PC-9 (cell line): Measurements from ENCODE around the gene FBXL13. TPM values are rescaled to one million over a fixed set of nuclear protein-coding genes. Genes with fewer than 3 reads are reported as not detected.

ENCODE experiments used
- BruUV-seq: library from RNA; stranded (reverse); fragments of 400-500 nt; replicated peaks from 2 replicates; lab custom pipeline; 2021; lab: Mats Ljungman, UMichigan
- CTCF ChIA-PET: fragments of 300-600 bp; sonication (Branson Sonifier 250); formaldehyde crosslinking; loops from one replicate; lab custom pipeline; 2022; ENCODE audit warnings: antibody characterized with exemption; lab: Charles Lee
- POLR2A ChIA-PET: fragments of 300-600 bp; sonication (Branson Sonifier 250); formaldehyde crosslinking; loops from one replicate; lab custom pipeline; 2022; ENCODE audit warnings: antibody characterized with exemption; ENCODE audit not compliant: unreplicated experiment; lab: Charles Lee
- DNase-seq, 2 experiments: peaks; one replicate each; pipeline versions ENCODE4 v3.0.0 to v3.0.0-alpha.2; 2015 to 2022; ENCODE audit warnings: mixed read lengths in 1 of 2
- H2AFZ ChIP-seq: fragments of 200-600 bp; sonication (generic); 2 replicates; pipeline ENCODE4 v1.8.1; 2017; ENCODE audit warnings: antibody characterized with exemption
- H3F3A ChIP-seq: fragments of 200-600 bp; sonication (generic); 2 replicates; pipeline ENCODE4 v1.8.1; 2017; ENCODE audit warnings: antibody characterized with exemption, mild to moderate bottlenecking, low read depth; ENCODE audit not compliant: insufficient read depth
- H3K27ac ChIP-seq: fragments of 200-600 bp; sonication (generic); 2 replicates; pipeline ENCODE4 v1.6.1; 2016; ENCODE audit warnings: mixed run types
- H3K27me3 ChIP-seq: fragments of 200-600 bp; sonication (generic); 2 replicates; pipeline ENCODE4 v1.6.1; 2016; ENCODE audit warnings: low read depth, mixed run types; ENCODE audit not compliant: insufficient read depth
- H3K36me3 ChIP-seq: fragments of 200-600 bp; sonication (generic); 2 replicates; pipeline ENCODE4 v1.6.1; 2016; ENCODE audit warnings: low read depth, mixed run types
- H3K4me1 ChIP-seq: fragments of 200-600 bp; sonication (generic); replicated peaks from 2 replicates; pipeline ENCODE4 v1.6.1; 2016; ENCODE audit warnings: mixed run types; ENCODE audit not compliant: insufficient read depth
- H3K4me2 ChIP-seq: fragments of 200-600 bp; sonication (generic); 2 replicates; pipeline ENCODE4 v1.6.1; 2017; ENCODE audit warnings: mixed run types
- H3K4me3 ChIP-seq: fragments of 200-600 bp; sonication (generic); 2 replicates; pipeline ENCODE4 v1.6.1; 2016; ENCODE audit warnings: mixed run types
- H3K79me2 ChIP-seq: fragments of 200-600 bp; sonication (generic); 2 replicates; pipeline ENCODE4 v1.6.1; 2017; ENCODE audit warnings: low read depth, mixed run types
- H3K9me2 ChIP-seq: fragments of 200-600 bp; sonication (generic); 2 replicates; pipeline ENCODE4 v1.8.1; 2017; ENCODE audit warnings: mild to moderate bottlenecking; ENCODE audit not compliant: insufficient read depth
- H3K9me3 ChIP-seq: fragments of 200-600 bp; sonication (generic); 2 replicates; pipeline ENCODE4 v1.8.1; 2016; ENCODE audit warnings: low read depth; ENCODE audit not compliant: insufficient read depth
- H4K20me1 ChIP-seq: fragments of 200-600 bp; sonication (generic); 2 replicates; pipeline ENCODE4 v1.8.1; 2017; ENCODE audit not compliant: insufficient read depth
- EZH2 ChIP-seq: fragments of 200-600 bp; sonication (generic); IDR thresholded peaks from 2 replicates; pipeline ENCODE4 v1.8.0; 2017; ENCODE audit warnings: antibody characterized with exemption, low read depth
- intact Hi-C: fragments of 100-400 bp; cut with micrococcal nuclease; formaldehyde crosslinking; loops from one replicate; pipeline ENCODE4 v1.10.0; 2022; ENCODE audit not compliant: unreplicated experiment
- total RNA-seq: library from RNA; stranded (reverse); gene quantifications from 2 replicates; pipeline ENCODE4 v1.2.3, GENCODE V29; 2021
- TF ChIP-seq, protein P1 (sequence below): fragments of 200-600 bp; sonication (generic); conservative IDR thresholded peaks from 2 replicates; pipeline ENCODE4 v1.6.1; 2017; ENCODE audit warnings: mixed run types, antibody characterized with exemption, mild to moderate bottlenecking, moderate library complexity

Gene FBXL13
- total RNA-seq, 1 experiment from 2014 or later = 19.4 TPM

DNA sequence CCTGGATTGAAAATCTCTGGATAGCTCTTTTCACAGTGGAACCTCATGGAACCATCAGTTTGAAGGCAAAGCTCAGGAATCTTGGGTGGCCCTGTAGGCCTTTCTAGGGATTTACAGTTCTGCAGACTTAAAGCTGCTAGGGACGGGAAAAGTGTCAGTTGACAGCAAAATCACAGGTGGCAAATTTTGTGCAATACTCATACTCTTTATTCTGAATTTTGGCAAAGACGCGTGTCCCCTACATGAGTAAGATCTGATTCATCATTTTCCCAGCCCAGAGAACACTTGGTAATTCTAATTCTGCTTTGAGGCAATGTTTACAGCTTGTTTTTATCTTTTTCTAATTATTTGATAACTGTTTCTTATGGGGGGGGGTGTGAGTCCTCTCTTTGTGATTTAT is 158.2 kb downstream of the FBXL13 start:
- POLR2A ChIA-PET = no interaction called here

DNA sequence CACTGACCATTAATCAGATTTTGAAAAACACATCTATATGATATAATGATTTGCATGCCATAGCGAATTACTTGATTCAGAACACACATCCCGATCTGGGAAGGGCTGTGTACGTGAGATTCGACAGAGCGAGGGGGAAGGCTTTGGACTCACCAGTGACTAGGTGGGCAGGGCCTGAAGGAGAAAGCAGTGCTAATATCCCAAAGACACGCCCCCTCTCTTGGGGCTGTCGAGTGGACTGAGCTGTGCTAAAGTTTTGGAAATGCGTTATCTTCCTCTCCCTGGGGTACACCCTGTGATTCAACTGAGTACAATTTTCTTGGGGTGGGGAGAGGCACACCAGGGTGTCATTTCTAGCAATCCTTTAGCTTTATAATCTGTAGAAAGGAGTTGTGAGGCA is 160.0 kb downstream of the FBXL13 start:
- POLR2A ChIA-PET = no interaction called here
- no peaks in the 10 kb centered on the region for H3K79me2 ChIP-seq
- no TSS peak for BruUV-seq

More for the DNA sequence above, 158.2 kb downstream of the FBXL13 start:
- Histone ChIP-seq H4K20me1 (no peaks in the 10 kb centered on the region), H3K27me3 (no peaks in the 10 kb centered on the region), H3K4me3 (no peak overlapping the region), H3K4me2 (no peak overlapping the region), H3K27ac (no peak overlapping the region), H3K9me3 (no peaks in the 10 kb centered on the region), H3K36me3 (no peaks in the 10 kb centered on the region), H3K4me1 (peaks cover 7% of the 10 kb centered on the region), H3K9me2 (no peaks in the 10 kb centered on the region), H3F3A (no peaks in the 10 kb centered on the region), H3K79me2 (no peaks in the 10 kb centered on the region), H2AFZ (no peak overlapping the region)
- no peak for DNase-seq
- TF ChIP-seq EZH2 = no peak
- TF ChIP-seq, protein P1, sequence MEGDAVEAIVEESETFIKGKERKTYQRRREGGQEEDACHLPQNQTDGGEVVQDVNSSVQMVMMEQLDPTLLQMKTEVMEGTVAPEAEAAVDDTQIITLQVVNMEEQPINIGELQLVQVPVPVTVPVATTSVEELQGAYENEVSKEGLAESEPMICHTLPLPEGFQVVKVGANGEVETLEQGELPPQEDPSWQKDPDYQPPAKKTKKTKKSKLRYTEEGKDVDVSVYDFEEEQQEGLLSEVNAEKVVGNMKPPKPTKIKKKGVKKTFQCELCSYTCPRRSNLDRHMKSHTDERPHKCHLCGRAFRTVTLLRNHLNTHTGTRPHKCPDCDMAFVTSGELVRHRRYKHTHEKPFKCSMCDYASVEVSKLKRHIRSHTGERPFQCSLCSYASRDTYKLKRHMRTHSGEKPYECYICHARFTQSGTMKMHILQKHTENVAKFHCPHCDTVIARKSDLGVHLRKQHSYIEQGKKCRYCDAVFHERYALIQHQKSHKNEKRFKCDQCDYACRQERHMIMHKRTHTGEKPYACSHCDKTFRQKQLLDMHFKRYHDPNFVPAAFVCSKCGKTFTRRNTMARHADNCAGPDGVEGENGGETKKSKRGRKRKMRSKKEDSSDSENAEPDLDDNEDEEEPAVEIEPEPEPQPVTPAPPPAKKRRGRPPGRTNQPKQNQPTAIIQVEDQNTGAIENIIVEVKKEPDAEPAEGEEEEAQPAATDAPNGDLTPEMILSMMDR = no peak
- CTCF ChIA-PET = no interaction called here
- intact Hi-C loops = no loop called here
- no TSS peak for BruUV-seq

DNA sequence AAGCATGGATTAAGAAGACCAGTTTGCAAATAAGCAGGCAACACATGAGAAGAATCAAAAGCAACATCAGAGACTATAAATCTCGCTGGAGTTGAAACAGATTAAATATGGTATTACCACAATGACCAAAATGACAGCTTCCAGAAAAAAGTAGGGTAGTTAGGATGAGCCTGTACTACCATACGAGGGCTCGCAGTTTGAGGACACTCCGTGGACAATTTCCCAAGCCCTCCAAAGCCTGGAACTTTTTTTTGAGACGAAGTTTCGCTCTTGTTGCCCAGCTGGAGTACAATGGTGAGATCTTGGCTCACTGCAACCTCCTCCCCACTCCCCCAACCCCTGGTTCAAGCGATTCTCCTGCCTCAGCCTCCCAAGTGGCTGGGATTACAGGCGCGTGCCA is 160.8 kb downstream of the FBXL13 start:
- no TSS peak for BruUV-seq
- no peak overlapping the region for H3K4me3 ChIP-seq
- H3K79me2 ChIP-seq = no peaks in the 10 kb centered on the region
- H3K27me3 ChIP-seq = no peaks in the 10 kb centered on the region
- H3K4me2 ChIP-seq = no peak overlapping the region
- intact Hi-C loops = no loop called here
- POLR2A ChIA-PET = no interaction called here
- CTCF ChIA-PET = no interaction called here
- H4K20me1 ChIP-seq = no peaks in the 10 kb centered on the region
- no peak overlapping the region for H2AFZ ChIP-seq
- no peaks in the 10 kb centered on the region for H3F3A ChIP-seq
- no peak for DNase-seq
- no peaks in the 10 kb centered on the region for H3K9me2 ChIP-seq
- no peak for TF ChIP-seq EZH2
- TF ChIP-seq, protein P1 = no peak
- H3K27ac ChIP-seq = no peak overlapping the region
- H3K4me1 ChIP-seq = peaks cover 7% of the 10 kb centered on the region
- H3K9me3 ChIP-seq = no peaks in the 10 kb centered on the region
- H3K36me3 ChIP-seq = no peaks in the 10 kb centered on the region

More for the DNA sequence above, 160.0 kb downstream of the FBXL13 start:
- Histone ChIP-seq H3K4me3 (no peak overlapping the region), H3K36me3 (no peaks in the 10 kb centered on the region), H3K4me2 (no peak overlapping the region), H3K27me3 (no peaks in the 10 kb centered on the region), H4K20me1 (no peaks in the 10 kb centered on the region), H3K9me3 (no peaks in the 10 kb centered on the region), H3K4me1 (peaks cover 7% of the 10 kb centered on the region), H3K9me2 (no peaks in the 10 kb centered on the region), H3K27ac (no peak overlapping the region), H2AFZ (no peak overlapping the region), H3F3A (no peaks in the 10 kb centered on the region)
- no peak for DNase-seq
- CTCF ChIA-PET = no interaction called here
- intact Hi-C loops = no loop called here
- no peak for TF ChIP-seq EZH2
- TF ChIP-seq, protein P1 = no peak
